Measurements from ENCODE around the gene IFNAR1.

GRCh38 chr21:33398361-33398760 lies 73.6 kb downstream of the IFNAR1 start:
- TF ChIP-seq POLR2A (IDR thresholded peaks at IDR 0.05; ENCODE audit: low read depth, low read length) (no peak), SPI1 (IDR thresholded peaks at IDR 0.05; ENCODE audit: low read depth, low read length) (no peak), POLR2AphosphoS5 (IDR thresholded peaks at IDR 0.05; ENCODE audit: low read depth, low read length) (no peak)
